Fibroblast of gingiva (primary cell): Measurements from ENCODE around the gene METAP1D.
A peak's percentile ranks its signal among the peaks of the same experiment; 100 is the strongest.
"Not testable (repeated sequence)": the region's sequence is repeated elsewhere in the genome, so short reads cannot be mapped to it uniquely, and the experiment has no call there.

Experiments
- DNase-seq: peaks from one replicate; pipeline ENCODE4 v3.0.0-alpha.2; 2011; ENCODE audit warnings: low read depth

Gene METAP1D

GRCh38 chr2:171999604-172000469, at the start of gene METAP1D:
Gene METAP1D (plus strand): TSS chr2:171999953. CDS start chr2:171999970, 17 bp downstream.
- DNase-seq = peak; percentile 86

DNA sequence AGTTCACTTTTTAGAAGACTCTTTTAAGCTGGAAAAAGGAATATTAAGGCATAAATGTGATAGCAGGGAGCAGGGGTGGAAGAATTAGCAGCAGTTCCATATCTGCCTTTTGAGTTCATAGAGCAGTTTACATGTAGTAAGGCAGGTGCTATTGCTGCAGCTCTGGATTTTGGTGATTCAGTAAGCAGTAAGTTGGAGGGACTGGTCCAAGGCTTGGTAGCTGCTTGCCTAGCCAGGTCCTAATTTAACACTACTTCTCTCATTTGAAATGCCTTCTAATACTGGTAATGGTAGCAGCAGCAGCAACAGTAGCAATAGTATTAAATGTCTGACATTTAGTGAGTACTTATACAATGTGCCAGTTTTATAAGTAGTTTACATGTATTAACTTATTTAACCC, 47.5 kb upstream of the METAP1D start:
- DNase-seq = no peak

DNA sequence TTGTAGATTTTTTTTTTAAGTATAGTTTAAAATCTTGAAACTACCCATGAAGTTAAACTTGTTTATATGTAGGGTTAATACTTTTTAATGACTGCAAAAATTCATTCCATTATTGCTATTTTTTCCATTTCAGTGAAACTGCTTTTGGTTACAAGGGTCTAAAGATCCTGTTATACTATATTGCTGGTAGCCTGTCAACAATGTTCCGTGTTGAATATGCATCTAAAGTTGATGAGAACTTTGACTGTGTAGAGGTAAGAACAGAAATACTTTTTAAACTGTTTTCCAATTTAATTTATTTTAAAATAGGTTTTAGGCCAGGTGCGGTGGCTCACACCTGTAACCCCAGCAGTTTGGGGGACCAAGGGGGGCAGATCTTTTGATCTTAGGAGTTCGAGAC, 47.0 kb upstream of the METAP1D start:
- no peak for DNase-seq

DNA sequence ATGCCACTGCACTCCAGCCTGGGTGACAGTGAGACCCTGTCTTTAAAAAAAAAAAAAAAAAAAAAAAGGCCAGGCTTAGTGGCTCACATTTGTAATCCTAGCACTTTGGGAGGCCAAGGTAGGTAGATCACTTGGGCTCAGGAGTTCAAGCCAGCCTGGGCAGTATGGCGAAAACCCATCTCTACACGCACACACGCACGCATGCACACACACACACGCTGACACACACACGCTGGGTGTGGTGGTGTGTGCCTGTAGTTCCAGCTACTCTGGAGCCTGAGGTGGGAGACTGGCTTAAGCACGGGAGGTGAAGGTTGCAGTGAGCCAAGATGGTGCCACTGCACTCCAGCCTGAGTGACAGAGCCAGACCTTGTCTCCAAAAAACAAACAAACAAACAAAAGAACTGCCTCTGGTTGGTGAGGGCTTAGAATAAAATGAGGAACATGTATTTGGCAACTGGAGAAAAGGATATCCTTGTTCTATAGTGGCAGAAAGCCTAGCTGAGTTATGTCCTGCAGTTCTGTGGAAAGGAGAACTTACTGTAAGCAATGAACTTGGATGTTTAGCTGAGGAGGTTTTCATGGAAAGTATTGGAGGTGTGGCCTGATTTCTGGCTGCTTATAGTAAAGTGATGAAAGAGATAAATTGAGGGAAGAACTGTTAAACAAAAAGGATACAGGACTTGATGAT, 43.5 kb upstream of the METAP1D start:
- DNase-seq = peak; percentile 64

- peak; percentile 6 for DNase-seq
These were observed 42.7 kb upstream of the METAP1D start for GRCh38 chr2:171957061-171957460.

- DNase-seq = peak; percentile 67
These were observed 41.3 kb upstream of the METAP1D start for GRCh38 chr2:171958475-171958874.

- DNase-seq = no peak
These were observed 39.8 kb upstream of the METAP1D start for GRCh38 chr2:171959998-171960397.

- no peak for DNase-seq
These were observed 39.2 kb upstream of the METAP1D start for GRCh38 chr2:171960570-171960969.

GRCh38 chr2:171963198-171963597, 36.6 kb upstream of the METAP1D start:
- no peak for DNase-seq

- DNase-seq = no peak
These were observed 35.4 kb upstream of the METAP1D start for GRCh38 chr2:171964308-171964707.

DNA sequence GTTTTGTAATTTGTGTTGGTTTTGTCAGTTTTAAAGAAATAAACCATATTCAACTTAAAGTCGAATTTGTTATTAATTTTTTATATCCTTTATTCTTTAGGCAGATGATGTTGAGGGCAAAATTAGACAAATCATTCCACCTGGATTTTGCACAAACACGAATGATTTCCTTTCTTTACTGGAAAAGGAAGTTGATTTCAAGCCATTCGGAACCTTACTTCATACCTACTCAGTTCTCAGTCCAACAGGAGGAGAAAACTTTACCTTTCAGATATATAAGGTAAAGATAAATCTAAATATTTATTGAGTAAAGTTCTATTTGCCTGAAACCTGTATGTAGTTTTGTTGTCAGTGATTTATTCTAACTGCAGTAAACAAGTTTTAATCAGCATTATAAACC, 34.5 kb upstream of the METAP1D start:
- DNase-seq = no peak

- no peak for DNase-seq
These were observed 34.1 kb upstream of the METAP1D start for GRCh38 chr2:171965661-171966060.

DNA sequence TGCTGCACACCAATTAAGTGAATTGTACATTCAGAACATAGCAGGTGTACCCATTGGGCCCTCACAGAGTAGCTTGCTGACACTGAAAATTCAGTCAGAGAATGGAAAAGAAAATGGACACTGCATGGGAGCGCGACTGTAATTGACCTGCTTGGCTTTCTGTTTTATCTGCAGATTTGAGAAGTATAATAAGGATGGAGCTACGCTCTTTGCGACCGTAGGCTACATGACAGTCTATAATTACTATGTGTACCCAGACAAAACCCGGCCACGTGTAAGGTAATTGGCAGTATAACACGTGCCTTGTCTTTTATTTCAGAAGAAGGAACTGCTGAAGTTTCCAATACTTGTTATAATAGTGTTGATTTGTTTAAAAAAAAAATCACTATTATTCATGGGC, 33.5 kb upstream of the METAP1D start:
- no peak for DNase-seq

DNA sequence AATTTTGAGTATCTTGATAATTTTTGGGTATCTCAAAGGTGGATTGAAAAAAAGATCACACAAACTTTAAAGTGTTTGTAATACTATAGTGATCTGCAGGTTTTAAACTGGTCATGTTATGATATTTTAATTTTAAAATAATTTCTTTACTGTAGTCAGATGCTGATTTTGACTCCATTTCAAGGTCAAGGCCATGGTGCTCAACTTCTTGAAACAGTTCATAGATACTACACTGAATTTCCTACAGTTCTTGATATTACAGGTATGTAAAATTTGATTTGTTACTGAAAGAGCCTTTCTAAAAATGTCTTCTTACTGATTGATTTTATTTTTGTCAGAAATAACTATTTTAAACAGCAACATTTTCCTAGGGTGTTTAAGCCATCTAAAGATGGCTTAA, 33.1 kb upstream of the METAP1D start:
- no peak for DNase-seq

GRCh38 chr2:171968509-171968908, 31.2 kb upstream of the METAP1D start:
- DNase-seq = no peak

DNA sequence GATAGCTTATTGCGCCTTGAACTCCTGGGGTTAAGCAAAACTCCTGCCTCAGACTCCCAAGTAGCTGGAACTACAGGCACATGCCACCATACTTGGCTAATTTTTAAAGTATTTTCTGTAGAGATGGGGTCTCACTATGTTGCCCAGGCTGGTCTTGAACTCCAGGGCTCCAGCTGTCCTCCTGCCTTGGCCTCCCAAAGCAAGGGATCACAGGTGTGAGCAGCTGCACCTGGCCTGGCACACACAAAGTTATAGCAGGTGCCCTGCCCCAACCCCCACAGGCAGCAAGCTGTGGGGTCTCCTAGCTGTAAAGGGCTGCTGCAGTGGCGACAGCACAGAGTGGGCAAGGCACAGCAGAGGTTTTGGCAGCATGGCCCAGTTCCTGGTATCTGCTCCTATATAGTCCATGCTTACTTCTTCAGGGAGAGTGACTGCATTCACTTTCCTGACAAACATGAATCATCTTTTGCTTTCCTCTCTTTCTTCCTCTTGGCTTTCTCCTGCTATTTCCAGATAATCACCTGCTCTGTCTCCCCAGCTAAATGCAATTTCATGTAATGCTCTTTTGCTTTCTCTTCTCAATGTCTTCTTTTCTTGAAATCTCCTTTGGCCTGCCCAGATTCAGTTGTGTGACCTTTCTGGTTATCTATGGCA, 27.3 kb upstream of the METAP1D start:
- no peak for DNase-seq

GRCh38 chr2:171979103-171979502, 20.6 kb upstream of the METAP1D start:
- no peak for DNase-seq

- not testable (repeated sequence) for DNase-seq
These were observed 15.8 kb upstream of the METAP1D start for GRCh38 chr2:171983924-171984323.

DNA sequence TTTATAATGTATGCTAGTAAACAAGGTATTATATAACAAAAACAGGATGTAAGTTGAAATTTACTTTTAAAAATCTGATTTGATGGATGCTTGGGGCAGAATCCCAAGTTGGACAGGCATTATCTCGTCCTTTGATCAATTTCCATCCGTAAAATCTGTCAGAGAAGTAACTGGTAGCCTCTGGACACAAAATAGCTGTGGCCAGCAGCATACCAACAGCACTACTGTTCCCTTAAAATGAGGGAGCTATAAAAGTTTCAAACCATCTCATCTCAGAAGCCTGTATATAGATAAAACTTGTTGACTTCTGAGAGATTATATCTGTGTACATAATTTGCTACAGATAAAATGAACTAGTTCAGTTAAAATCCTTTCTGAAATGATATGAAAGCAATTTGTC, 14.7 kb upstream of the METAP1D start:
- DNase-seq = no peak

DNA sequence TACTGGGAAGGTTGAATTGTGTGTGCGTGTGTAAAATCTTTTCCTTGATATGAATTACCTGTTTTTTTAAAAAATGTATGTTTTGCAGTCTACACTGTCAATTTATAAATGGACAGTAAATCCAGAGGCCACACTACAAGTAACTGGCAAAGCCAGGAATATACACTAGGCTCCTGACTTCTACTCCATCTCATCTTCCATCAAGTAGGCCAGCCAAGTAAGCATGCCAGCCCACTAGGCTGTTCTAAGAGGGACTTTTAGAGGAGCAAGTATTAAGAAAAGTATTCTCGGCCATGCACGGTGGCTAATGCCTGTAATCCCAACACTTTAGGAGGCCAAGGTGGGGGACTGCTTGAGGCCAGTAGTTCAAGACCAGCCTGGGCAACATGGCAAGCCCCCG, 13.0 kb upstream of the METAP1D start:
- DNase-seq = no peak

- DNase-seq = no peak
These were observed 8.7 kb upstream of the METAP1D start for GRCh38 chr2:171991027-171991426.

DNA sequence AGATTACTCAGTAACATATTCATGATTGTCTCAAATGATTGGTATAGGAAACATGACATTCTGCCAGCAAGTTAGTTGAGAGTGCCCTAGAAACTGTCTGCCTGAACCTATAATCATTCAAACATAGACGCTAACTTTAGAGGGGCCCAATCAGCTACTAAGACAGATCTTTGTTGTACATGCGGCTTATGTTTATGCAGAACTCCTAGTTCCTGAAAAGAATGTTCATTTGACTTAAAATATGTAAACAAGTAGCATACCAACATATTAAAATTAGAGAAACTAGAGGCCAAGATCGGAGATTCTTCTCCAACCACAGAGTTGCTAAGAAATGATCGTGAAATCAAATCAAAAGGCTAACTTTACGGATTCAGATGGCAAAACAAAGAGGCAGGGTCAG, 4.2 kb upstream of the METAP1D start:
- peak; percentile 91 for DNase-seq

DNA sequence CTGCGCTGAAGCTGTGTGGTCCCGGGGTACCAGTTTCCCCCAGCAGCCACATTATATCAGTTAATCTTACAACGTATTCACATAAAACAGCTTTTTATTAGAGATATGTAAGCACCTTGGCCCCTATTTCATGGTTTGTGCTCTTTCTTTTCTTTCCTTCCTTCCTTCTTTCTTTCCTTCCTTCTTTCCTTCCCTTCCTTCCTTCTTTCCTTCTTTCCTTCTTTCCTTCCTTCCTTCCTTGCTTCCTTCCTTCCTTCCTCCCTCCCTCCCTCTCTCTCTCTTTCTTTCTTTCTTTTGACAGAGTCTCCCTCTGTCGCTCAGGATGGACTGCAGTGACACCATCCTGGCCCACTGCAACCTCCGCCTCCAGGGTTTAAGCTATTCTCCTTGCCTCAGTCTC, 3.7 kb upstream of the METAP1D start:
- no peak for DNase-seq
